Measurements from ENCODE around the gene MYLK. TPM values are rescaled to one million over a fixed set of nuclear protein-coding genes. Genes with fewer than 3 reads are reported as not detected.

Gene MYLK
- total RNA-seq, 1 donor from 2014 or later, result 4.3 TPM

GRCh38 chr3:123682302-123682701, 201.8 kb downstream of the MYLK start:
- TF ChIP-seq CTCF (IDR thresholded peaks at IDR 0.05; ENCODE audit: partially characterized antibody, unreplicated experiment), result no peak

GRCh38 chr3:123679712-123680386, 204.3 kb downstream of the MYLK start:
- no peak for TF ChIP-seq CTCF (IDR thresholded peaks at IDR 0.05; ENCODE audit: partially characterized antibody, unreplicated experiment)
- DNase-seq, result no peak
- Mint-ChIP-seq H3K27ac (ENCODE audit: unreplicated experiment) (no peak overlapping the region), H3K9me3 (ENCODE audit: unreplicated experiment) (peaks cover 7% of the 10 kb centered on the region), H3K4me3 (ENCODE audit: unreplicated experiment) (peak overlapping the region; percentile 46), H3K4me1 (ENCODE audit: low read depth, unreplicated experiment) (peaks cover 19% of the 10 kb centered on the region), H3K36me3 (ENCODE audit: unreplicated experiment) (no peaks in the 10 kb centered on the region), H3K27me3 (ENCODE audit: unreplicated experiment) (peaks cover 8% of the 10 kb centered on the region)

More at GRCh38 chr3:123682302-123682701, 201.8 kb downstream of the MYLK start:
- Mint-ChIP-seq H3K4me1 (ENCODE audit: low read depth, unreplicated experiment) (peaks cover 19% of the 10 kb centered on the region), H3K27me3 (ENCODE audit: unreplicated experiment) (peaks cover 8% of the 10 kb centered on the region), H3K9me3 (ENCODE audit: unreplicated experiment) (peaks cover 7% of the 10 kb centered on the region), H3K27ac (ENCODE audit: unreplicated experiment) (no peak overlapping the region), H3K36me3 (ENCODE audit: unreplicated experiment) (no peaks in the 10 kb centered on the region), H3K4me3 (ENCODE audit: unreplicated experiment) (no peak overlapping the region)
- no peak for DNase-seq

- no peak for DNase-seq
- Mint-ChIP-seq H3K27ac (ENCODE audit: unreplicated experiment) (no peak overlapping the region), H3K9me3 (ENCODE audit: unreplicated experiment) (peaks cover 10% of the 10 kb centered on the region), H3K4me3 (ENCODE audit: unreplicated experiment) (no peak overlapping the region), H3K36me3 (ENCODE audit: unreplicated experiment) (peaks cover 5% of the 10 kb centered on the region), H3K4me1 (ENCODE audit: low read depth, unreplicated experiment) (peaks cover 19% of the 10 kb centered on the region), H3K27me3 (ENCODE audit: unreplicated experiment) (peaks cover 12% of the 10 kb centered on the region)
- TF ChIP-seq CTCF (IDR thresholded peaks at IDR 0.05; ENCODE audit: partially characterized antibody, unreplicated experiment), result no peak
Measured at GRCh38 chr3:123678108-123678511, 206.0 kb downstream of the MYLK start.

- H3K36me3 Mint-ChIP-seq (ENCODE audit: unreplicated experiment), result peaks cover 10% of the 10 kb centered on the region
- peaks cover 8% of the 10 kb centered on the region for H3K27me3 Mint-ChIP-seq (ENCODE audit: unreplicated experiment)
- peaks cover 19% of the 10 kb centered on the region for H3K4me1 Mint-ChIP-seq (ENCODE audit: low read depth, unreplicated experiment)
- H3K4me3 Mint-ChIP-seq (ENCODE audit: unreplicated experiment), result no peak overlapping the region
- no peak for TF ChIP-seq CTCF (IDR thresholded peaks at IDR 0.05; ENCODE audit: partially characterized antibody, unreplicated experiment)
- no peak overlapping the region for H3K27ac Mint-ChIP-seq (ENCODE audit: unreplicated experiment)
- DNase-seq, result no peak
- peaks cover 12% of the 10 kb centered on the region for H3K9me3 Mint-ChIP-seq (ENCODE audit: unreplicated experiment)
Measured at GRCh38 chr3:123672429-123673146, 211.5 kb downstream of the MYLK start.

GRCh38 chr3:123670743-123671142, 213.4 kb downstream of the MYLK start:
- H3K9me3 Mint-ChIP-seq (ENCODE audit: unreplicated experiment), result peaks cover 11% of the 10 kb centered on the region
- H3K4me3 Mint-ChIP-seq (ENCODE audit: unreplicated experiment), result no peak overlapping the region
- no peak overlapping the region for H3K27ac Mint-ChIP-seq (ENCODE audit: unreplicated experiment)
- no peak for DNase-seq
- peaks cover 19% of the 10 kb centered on the region for H3K4me1 Mint-ChIP-seq (ENCODE audit: low read depth, unreplicated experiment)
- no peak for TF ChIP-seq CTCF (IDR thresholded peaks at IDR 0.05; ENCODE audit: partially characterized antibody, unreplicated experiment)
- peaks cover 8% of the 10 kb centered on the region for H3K27me3 Mint-ChIP-seq (ENCODE audit: unreplicated experiment)
- peaks cover 10% of the 10 kb centered on the region for H3K36me3 Mint-ChIP-seq (ENCODE audit: unreplicated experiment)
